ENCODE measurements around the gene TRDMT1. TPM values are rescaled to one million over a fixed set of nuclear protein-coding genes. Genes with fewer than 3 reads are reported as not detected.

The TRDMT1 gene
- total RNA-seq, 5 donors from 2014 or later (not counting 1 experiment from before 2014, with no cell fraction given) = 14.1 to 22.6 (median 20.5) TPM

DNA sequence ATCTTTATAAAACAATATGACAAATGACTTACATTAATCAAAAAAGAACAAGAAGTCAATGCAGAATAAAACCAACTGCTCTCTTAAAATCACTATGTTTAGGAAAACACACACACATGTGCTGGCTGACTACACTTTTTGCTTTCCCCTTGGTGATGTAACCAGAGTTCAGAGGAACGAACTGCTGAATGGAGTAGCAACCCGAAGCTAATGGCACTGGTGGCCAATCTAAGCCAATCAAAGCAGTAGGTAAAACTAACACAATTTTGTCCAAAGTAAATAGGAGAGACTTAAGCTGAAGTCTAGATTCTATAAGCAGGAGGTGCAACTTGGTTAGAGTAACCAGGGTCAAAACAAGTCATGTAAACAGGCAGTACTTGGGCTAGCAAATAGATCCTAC is 38.6 kb downstream of the TRDMT1 start:
- POLR2A ChIA-PET = no interaction called here
- H3K27ac Mint-ChIP-seq = no peak overlapping the region

DNA sequence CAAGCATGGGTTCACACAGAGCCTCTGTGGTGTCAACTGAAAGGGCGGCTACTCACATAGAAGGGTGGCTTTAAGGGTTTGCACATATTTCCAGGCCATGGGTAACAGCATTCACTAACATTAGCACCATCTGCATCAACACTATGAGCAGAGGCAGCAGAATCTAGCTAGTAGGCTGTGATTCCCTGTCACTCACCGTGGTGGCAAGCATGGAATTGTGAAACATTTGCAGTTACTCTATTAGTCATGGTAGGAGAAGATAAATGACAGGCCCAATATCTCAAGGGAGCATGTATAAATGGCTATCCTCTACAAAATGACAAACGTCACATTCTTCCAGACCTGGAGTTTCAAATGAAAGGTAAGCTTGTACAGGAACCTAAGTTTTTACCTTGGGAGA is 39.7 kb downstream of the TRDMT1 start:
- H3K27me3 ChIP-seq (replicated peaks in 1 of 2; ENCODE audit: control insufficient read depth in 2 of 2, extremely low read depth in 1 of 2, insufficient read depth in 2 of 2, low read length in 1 of 2) = no peaks in the 10 kb centered on the region
- H3K36me3 ChIP-seq (ENCODE audit: control insufficient read depth in 2 of 2, extremely low read depth in 1 of 2, insufficient read depth in 1 of 2, low read length in 1 of 2) = peaks cover 0 to 2% of the 10 kb centered on the region in 2 donors
- no peaks in the 10 kb centered on the region for H3K4me1 Mint-ChIP-seq
- no peaks in the 10 kb centered on the region for H3K27me3 Mint-ChIP-seq
- DNase-seq = no peak
- H3K27ac ChIP-seq (ENCODE audit: low read length) = no peak overlapping the region
- H3K4me3 Mint-ChIP-seq = no peak overlapping the region
- H3K9me3 Mint-ChIP-seq = peaks cover 0 to 2% (median 0%) of the 10 kb centered on the region in 3 donors
- CTCF ChIA-PET = no interaction called here
- WGBS (ENCODE audit: insufficient coverage) = no CpG with 5 or more reads among the region's 3 CpGs
- H3K4me3 ChIP-seq (ENCODE audit: control insufficient read depth in 1 of 2, extremely low read depth in 1 of 2, low read length in 1 of 2) = no peak overlapping the region
- peaks cover 26% of the 10 kb centered on the region for H3K36me3 Mint-ChIP-seq
- H3K4me1 ChIP-seq (ENCODE audit: control insufficient read depth in 1 of 2, extremely low read depth in 1 of 2, insufficient read depth in 2 of 2, low read length in 2 of 2) = no peaks in the 10 kb centered on the region
- no peak for ATAC-seq (replicated peaks in 1 of 4)
- POLR2A ChIA-PET = interaction anchor here in 1 of 2 donors (0.7 kb wide), 1 partner anchor 194 kb away, joined by 4 read pairs; no protein-coding TSS in a partner anchor
- no peak overlapping the region for H3K27ac Mint-ChIP-seq
- no peaks in the 10 kb centered on the region for H3K9me3 ChIP-seq

More for the DNA sequence above, 38.6 kb downstream of the TRDMT1 start:
- no peaks in the 10 kb centered on the region for H3K27me3 ChIP-seq (replicated peaks in 1 of 2; ENCODE audit: control insufficient read depth in 2 of 2, extremely low read depth in 1 of 2, insufficient read depth in 2 of 2, low read length in 1 of 2)
- CTCF ChIA-PET = no interaction called here
- DNase-seq = no peak
- no peaks in the 10 kb centered on the region for H3K4me1 Mint-ChIP-seq
- peaks cover 0 to 2% (median 0%) of the 10 kb centered on the region in 3 donors for H3K9me3 Mint-ChIP-seq
- H3K4me3 Mint-ChIP-seq = no peak overlapping the region
- H3K36me3 ChIP-seq (ENCODE audit: control insufficient read depth in 2 of 2, extremely low read depth in 1 of 2, insufficient read depth in 1 of 2, low read length in 1 of 2) = peaks cover 0 to 2% of the 10 kb centered on the region in 2 donors
- H3K4me3 ChIP-seq (ENCODE audit: control insufficient read depth in 1 of 2, extremely low read depth in 1 of 2, low read length in 1 of 2) = no peak overlapping the region
- H3K4me1 ChIP-seq (ENCODE audit: control insufficient read depth in 1 of 2, extremely low read depth in 1 of 2, insufficient read depth in 2 of 2, low read length in 2 of 2) = no peaks in the 10 kb centered on the region
- no peaks in the 10 kb centered on the region for H3K9me3 ChIP-seq
- H3K36me3 Mint-ChIP-seq = peaks cover 22% of the 10 kb centered on the region
- no peaks in the 10 kb centered on the region for H3K27me3 Mint-ChIP-seq
- 100% methylated on average over 2 of the region's 2 CpGs for WGBS (ENCODE audit: insufficient coverage)
- no peak overlapping the region for H3K27ac ChIP-seq (ENCODE audit: low read length)
- ATAC-seq (replicated peaks in 1 of 4) = no peak

GRCh38 chr10:17157024-17157423 is 44.4 kb downstream of the TRDMT1 start:
- H3K9me3 ChIP-seq = no peaks in the 10 kb centered on the region
- ATAC-seq (replicated peaks in 1 of 4) = no peak
- peaks cover 0 to 8% of the 10 kb centered on the region in 2 donors for H3K36me3 ChIP-seq (ENCODE audit: control insufficient read depth in 2 of 2, extremely low read depth in 1 of 2, insufficient read depth in 1 of 2, low read length in 1 of 2)
- CTCF ChIA-PET = interaction anchor here in 1 of 2 donors (0.8 kb wide), 1 partner anchor 22 kb away, joined by 3 read pairs; no protein-coding TSS in a partner anchor
- H3K27ac ChIP-seq (ENCODE audit: low read length) = no peak overlapping the region
- Mint-ChIP-seq H3K9me3 (no peaks in the 10 kb centered on the region), H3K4me1 (no peaks in the 10 kb centered on the region), H3K4me3 (no peak overlapping the region), H3K27ac (no peak overlapping the region), H3K27me3 (no peaks in the 10 kb centered on the region), H3K36me3 (peaks cover 38% of the 10 kb centered on the region)
- no peaks in the 10 kb centered on the region for H3K4me1 ChIP-seq (ENCODE audit: control insufficient read depth in 1 of 2, extremely low read depth in 1 of 2, insufficient read depth in 2 of 2, low read length in 2 of 2)
- no CpG with 5 or more reads among the region's 2 CpGs for WGBS (ENCODE audit: insufficient coverage)
- POLR2A ChIA-PET = interaction anchor here in 1 of 2 donors (0.6 kb wide), 1 partner anchor 300 kb away, joined by 3 read pairs; no protein-coding TSS in a partner anchor
- no peak for DNase-seq
- H3K4me3 ChIP-seq (ENCODE audit: control insufficient read depth in 1 of 2, extremely low read depth in 1 of 2, low read length in 1 of 2) = no peak overlapping the region
- H3K27me3 ChIP-seq (replicated peaks in 1 of 2; ENCODE audit: control insufficient read depth in 2 of 2, extremely low read depth in 1 of 2, insufficient read depth in 2 of 2, low read length in 1 of 2) = no peaks in the 10 kb centered on the region

DNA sequence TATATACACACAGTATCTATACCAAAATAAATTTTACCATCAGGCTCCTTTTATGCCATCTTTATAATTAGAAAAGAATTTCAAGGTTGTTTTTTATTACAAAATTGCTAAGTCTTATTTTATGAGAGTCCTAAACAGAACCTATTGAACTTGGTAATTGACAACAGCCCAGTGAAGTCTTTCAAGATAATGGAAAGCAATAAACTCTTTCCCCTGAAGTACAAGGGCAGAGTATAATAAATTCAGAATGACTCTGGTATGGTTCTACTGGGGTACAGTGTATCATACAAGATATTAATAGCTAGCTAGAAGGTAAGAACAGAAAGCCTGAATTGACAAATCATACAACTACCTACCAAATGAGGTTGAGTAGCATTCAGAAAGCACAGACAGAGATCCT is 45.6 kb downstream of the TRDMT1 start:
- CTCF ChIA-PET = no interaction called here

DNA sequence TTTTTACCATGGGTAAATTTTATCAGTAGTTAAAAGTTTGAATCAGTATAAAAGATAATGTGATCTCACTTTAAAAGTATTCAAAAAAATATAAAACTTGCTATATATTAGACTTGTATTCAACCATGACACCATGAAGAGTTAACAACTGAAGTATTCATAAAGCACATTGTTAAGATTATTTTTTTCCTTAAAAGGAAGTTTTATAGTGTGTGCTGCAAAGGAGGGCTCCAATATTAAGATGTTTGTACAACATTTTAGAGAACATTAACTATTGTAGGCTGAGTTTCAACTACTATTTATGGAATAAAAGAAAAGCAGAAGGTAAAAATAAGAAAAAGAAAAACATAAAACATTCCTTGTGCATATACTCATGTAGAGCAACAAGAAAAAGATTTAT is 47.4 kb downstream of the TRDMT1 start:
- Mint-ChIP-seq H3K9me3 (no peaks in the 10 kb centered on the region), H3K4me1 (no peaks in the 10 kb centered on the region), H3K4me3 (no peak overlapping the region), H3K36me3 (peaks cover 39% of the 10 kb centered on the region), H3K27me3 (no peaks in the 10 kb centered on the region), H3K27ac (no peak overlapping the region)
- Histone ChIP-seq H3K27ac (ENCODE audit: low read length) (no peak overlapping the region), H3K36me3 (ENCODE audit: control insufficient read depth in 2 of 2, extremely low read depth in 1 of 2, insufficient read depth in 1 of 2, low read length in 1 of 2) (peaks cover 0 to 6% of the 10 kb centered on the region in 2 donors), H3K4me3 (ENCODE audit: control insufficient read depth in 1 of 2, extremely low read depth in 1 of 2, low read length in 1 of 2) (no peak overlapping the region), H3K9me3 (no peaks in the 10 kb centered on the region), H3K27me3 (replicated peaks in 1 of 2; ENCODE audit: control insufficient read depth in 2 of 2, extremely low read depth in 1 of 2, insufficient read depth in 2 of 2, low read length in 1 of 2) (no peaks in the 10 kb centered on the region), H3K4me1 (ENCODE audit: control insufficient read depth in 1 of 2, extremely low read depth in 1 of 2, insufficient read depth in 2 of 2, low read length in 2 of 2) (no peaks in the 10 kb centered on the region)
- no peak for ATAC-seq (replicated peaks in 1 of 4)
- CTCF ChIA-PET = no interaction called here
- DNase-seq = no peak
- POLR2A ChIA-PET = no interaction called here

More for the DNA sequence above, 45.6 kb downstream of the TRDMT1 start:
- ATAC-seq (replicated peaks in 1 of 4) (no peak), DNase-seq (no peak)
- no peaks in the 10 kb centered on the region for H3K27me3 ChIP-seq (replicated peaks in 1 of 2; ENCODE audit: control insufficient read depth in 2 of 2, extremely low read depth in 1 of 2, insufficient read depth in 2 of 2, low read length in 1 of 2)
- H3K4me1 ChIP-seq (ENCODE audit: control insufficient read depth in 1 of 2, extremely low read depth in 1 of 2, insufficient read depth in 2 of 2, low read length in 2 of 2) = no peaks in the 10 kb centered on the region
- Mint-ChIP-seq H3K4me1 (no peaks in the 10 kb centered on the region), H3K27ac (no peak overlapping the region), H3K4me3 (no peak overlapping the region), H3K9me3 (no peaks in the 10 kb centered on the region), H3K36me3 (peaks cover 42% of the 10 kb centered on the region), H3K27me3 (no peaks in the 10 kb centered on the region)
- H3K27ac ChIP-seq (ENCODE audit: low read length) = no peak overlapping the region
- H3K9me3 ChIP-seq = no peaks in the 10 kb centered on the region
- H3K36me3 ChIP-seq (ENCODE audit: control insufficient read depth in 2 of 2, extremely low read depth in 1 of 2, insufficient read depth in 1 of 2, low read length in 1 of 2) = peaks cover 0 to 6% of the 10 kb centered on the region in 2 donors
- H3K4me3 ChIP-seq (ENCODE audit: control insufficient read depth in 1 of 2, extremely low read depth in 1 of 2, low read length in 1 of 2) = no peak overlapping the region
- POLR2A ChIA-PET = no interaction called here

- WGBS (ENCODE audit: insufficient coverage) = no CpG with 5 or more reads among the region's 5 CpGs
- Mint-ChIP-seq H3K27ac (no peak overlapping the region), H3K27me3 (no peaks in the 10 kb centered on the region), H3K9me3 (no peaks in the 10 kb centered on the region), H3K36me3 (peaks cover 37% of the 10 kb centered on the region), H3K4me1 (no peaks in the 10 kb centered on the region), H3K4me3 (no peak overlapping the region)
- Histone ChIP-seq H3K36me3 (ENCODE audit: control insufficient read depth in 2 of 2, extremely low read depth in 1 of 2, insufficient read depth in 1 of 2, low read length in 1 of 2) (peaks cover 0 to 6% of the 10 kb centered on the region in 2 donors), H3K4me3 (ENCODE audit: control insufficient read depth in 1 of 2, extremely low read depth in 1 of 2, low read length in 1 of 2) (no peak overlapping the region), H3K27ac (ENCODE audit: low read length) (no peak overlapping the region), H3K4me1 (ENCODE audit: control insufficient read depth in 1 of 2, extremely low read depth in 1 of 2, insufficient read depth in 2 of 2, low read length in 2 of 2) (no peaks in the 10 kb centered on the region), H3K27me3 (replicated peaks in 1 of 2; ENCODE audit: control insufficient read depth in 2 of 2, extremely low read depth in 1 of 2, insufficient read depth in 2 of 2, low read length in 1 of 2) (no peaks in the 10 kb centered on the region), H3K9me3 (no peaks in the 10 kb centered on the region)
- no peak for DNase-seq
- CTCF ChIA-PET = no interaction called here
- POLR2A ChIA-PET = interaction anchor here in 1 of 2 donors (0.5 kb wide), 1 partner anchor 1141 kb away, joined by 3 read pairs; no protein-coding TSS in a partner anchor
- ATAC-seq (replicated peaks in 1 of 4) = no peak
Measured at GRCh38 chr10:17153321-17153720, 48.2 kb downstream of the TRDMT1 start.

DNA sequence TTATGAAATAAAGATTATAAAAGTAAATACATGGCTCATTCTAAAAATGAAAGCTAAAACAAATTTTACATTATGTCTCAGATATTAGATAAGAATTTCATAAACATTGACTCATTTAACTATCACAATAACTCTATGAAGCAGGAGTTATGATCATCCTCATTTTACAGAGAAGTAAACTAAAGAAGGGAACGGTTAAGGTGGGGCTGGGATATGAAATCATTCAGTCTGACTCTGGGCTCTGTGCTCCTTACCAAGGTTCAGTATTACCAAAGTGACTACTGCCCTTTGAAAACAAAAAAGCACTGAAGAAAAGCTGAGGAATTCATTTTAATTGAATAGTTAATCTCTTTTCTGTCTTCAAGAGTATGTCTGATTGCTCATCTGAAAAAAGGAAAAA is 49.8 kb downstream of the TRDMT1 start:
- Mint-ChIP-seq H3K27ac (no peak overlapping the region), H3K27me3 (no peaks in the 10 kb centered on the region), H3K4me3 (no peak overlapping the region), H3K4me1 (no peaks in the 10 kb centered on the region), H3K36me3 (peaks cover 34% of the 10 kb centered on the region), H3K9me3 (no peaks in the 10 kb centered on the region)
- no peaks in the 10 kb centered on the region for H3K27me3 ChIP-seq (replicated peaks in 1 of 2; ENCODE audit: control insufficient read depth in 2 of 2, extremely low read depth in 1 of 2, insufficient read depth in 2 of 2, low read length in 1 of 2)
- no peaks in the 10 kb centered on the region for H3K9me3 ChIP-seq
- H3K4me1 ChIP-seq (ENCODE audit: control insufficient read depth in 1 of 2, extremely low read depth in 1 of 2, insufficient read depth in 2 of 2, low read length in 2 of 2) = no peaks in the 10 kb centered on the region
- H3K27ac ChIP-seq (ENCODE audit: low read length) = no peak overlapping the region
- no peak for DNase-seq
- peaks cover 0 to 6% of the 10 kb centered on the region in 2 donors for H3K36me3 ChIP-seq (ENCODE audit: control insufficient read depth in 2 of 2, extremely low read depth in 1 of 2, insufficient read depth in 1 of 2, low read length in 1 of 2)
- no peak for ATAC-seq (replicated peaks in 1 of 4)
- CTCF ChIA-PET = interaction anchor here in 1 of 2 donors (0.6 kb wide), 1 partner anchor 453 kb away, joined by 3 read pairs; no protein-coding TSS in a partner anchor
- POLR2A ChIA-PET = no interaction called here
- no peak overlapping the region for H3K4me3 ChIP-seq (ENCODE audit: control insufficient read depth in 1 of 2, extremely low read depth in 1 of 2, low read length in 1 of 2)
- no CpG with 5 or more reads among the region's 1 CpG for WGBS (ENCODE audit: insufficient coverage)

Measured in T-cell (primary cell).